ENCODE data around the gene RFX2.
"Not testable (repeated sequence)": the region's sequence is repeated elsewhere in the genome, so short reads cannot be mapped to it uniquely, and the experiment has no call there.

DNA sequence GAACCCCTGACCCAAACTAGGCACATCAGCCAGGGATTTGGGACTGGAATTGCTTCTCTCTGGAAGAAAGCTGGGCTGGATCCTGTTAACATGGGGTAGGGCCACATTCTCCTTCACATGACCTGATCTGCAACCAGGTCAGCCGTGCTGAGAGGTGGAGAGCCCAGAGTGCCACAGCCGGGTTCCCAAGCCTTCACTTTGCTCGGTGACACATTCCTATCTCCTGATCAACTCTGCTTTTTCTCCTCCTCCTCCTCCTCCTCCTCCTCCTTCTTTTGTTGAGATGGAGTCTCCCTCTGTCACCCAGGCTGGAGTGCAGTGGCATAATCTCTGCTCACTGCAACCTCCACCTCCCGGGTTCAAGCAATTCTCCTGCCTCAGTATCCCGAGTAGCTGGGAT, 124.5 kb downstream of the RFX2 start:
- TF ChIP-seq, protein P1, sequence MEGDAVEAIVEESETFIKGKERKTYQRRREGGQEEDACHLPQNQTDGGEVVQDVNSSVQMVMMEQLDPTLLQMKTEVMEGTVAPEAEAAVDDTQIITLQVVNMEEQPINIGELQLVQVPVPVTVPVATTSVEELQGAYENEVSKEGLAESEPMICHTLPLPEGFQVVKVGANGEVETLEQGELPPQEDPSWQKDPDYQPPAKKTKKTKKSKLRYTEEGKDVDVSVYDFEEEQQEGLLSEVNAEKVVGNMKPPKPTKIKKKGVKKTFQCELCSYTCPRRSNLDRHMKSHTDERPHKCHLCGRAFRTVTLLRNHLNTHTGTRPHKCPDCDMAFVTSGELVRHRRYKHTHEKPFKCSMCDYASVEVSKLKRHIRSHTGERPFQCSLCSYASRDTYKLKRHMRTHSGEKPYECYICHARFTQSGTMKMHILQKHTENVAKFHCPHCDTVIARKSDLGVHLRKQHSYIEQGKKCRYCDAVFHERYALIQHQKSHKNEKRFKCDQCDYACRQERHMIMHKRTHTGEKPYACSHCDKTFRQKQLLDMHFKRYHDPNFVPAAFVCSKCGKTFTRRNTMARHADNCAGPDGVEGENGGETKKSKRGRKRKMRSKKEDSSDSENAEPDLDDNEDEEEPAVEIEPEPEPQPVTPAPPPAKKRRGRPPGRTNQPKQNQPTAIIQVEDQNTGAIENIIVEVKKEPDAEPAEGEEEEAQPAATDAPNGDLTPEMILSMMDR (IDR thresholded peaks at IDR 0.05; ENCODE audit: low read depth, low read length, poor library complexity, severe bottlenecking): not testable (repeated sequence)
- TF ChIP-seq EZH2phosphoT487 (IDR thresholded peaks at IDR 0.05; ENCODE audit: borderline replicate concordance, low read length): not testable (repeated sequence)

Measured in DOHH2 (cell line).